Suprapubic skin (tissue), 4 donors: ENCODE data around the gene NEDD1.

ENCODE experiments used
- EP300 ChIP-seq: sonication (generic); formaldehyde crosslinking; IDR thresholded peaks from one replicate; pipeline ENCODE4 v1.6.1; 2017; ENCODE audit warnings: antibody characterized with exemption
- POLR2A ChIP-seq, 2 donors: fragments of 450-650 bp; IDR thresholded peaks; one replicate each; pipeline ENCODE4 v1.6.1; 2017; ENCODE audit warnings: antibody characterized with exemption in 2 of 2, mild to moderate bottlenecking in 2 of 2, moderate library complexity in 2 of 2
- POLR2AphosphoS5 ChIP-seq, 3 donors: sonication (generic); formaldehyde crosslinking; IDR thresholded peaks; one replicate each; pipeline ENCODE4 v1.6.1; 2017; ENCODE audit warnings: antibody characterized with exemption in 3 of 3
- TF ChIP-seq, protein P1 (sequence below), 2 donors: fragments of 200-600 bp in 1 of 2; fragments of 450-650 bp in 1 of 2; sonication (generic) in 1 of 2; IDR thresholded peaks; one replicate each; pipeline ENCODE4 v1.5.1; 2016 to 2019; ENCODE audit warnings: antibody characterized with exemption in 2 of 2, mild to moderate bottlenecking in 1 of 2, moderate library complexity in 1 of 2

GRCh38 chr12:96948782-96949181 lies 41.7 kb downstream of the NEDD1 start:
- TF ChIP-seq, protein P1, sequence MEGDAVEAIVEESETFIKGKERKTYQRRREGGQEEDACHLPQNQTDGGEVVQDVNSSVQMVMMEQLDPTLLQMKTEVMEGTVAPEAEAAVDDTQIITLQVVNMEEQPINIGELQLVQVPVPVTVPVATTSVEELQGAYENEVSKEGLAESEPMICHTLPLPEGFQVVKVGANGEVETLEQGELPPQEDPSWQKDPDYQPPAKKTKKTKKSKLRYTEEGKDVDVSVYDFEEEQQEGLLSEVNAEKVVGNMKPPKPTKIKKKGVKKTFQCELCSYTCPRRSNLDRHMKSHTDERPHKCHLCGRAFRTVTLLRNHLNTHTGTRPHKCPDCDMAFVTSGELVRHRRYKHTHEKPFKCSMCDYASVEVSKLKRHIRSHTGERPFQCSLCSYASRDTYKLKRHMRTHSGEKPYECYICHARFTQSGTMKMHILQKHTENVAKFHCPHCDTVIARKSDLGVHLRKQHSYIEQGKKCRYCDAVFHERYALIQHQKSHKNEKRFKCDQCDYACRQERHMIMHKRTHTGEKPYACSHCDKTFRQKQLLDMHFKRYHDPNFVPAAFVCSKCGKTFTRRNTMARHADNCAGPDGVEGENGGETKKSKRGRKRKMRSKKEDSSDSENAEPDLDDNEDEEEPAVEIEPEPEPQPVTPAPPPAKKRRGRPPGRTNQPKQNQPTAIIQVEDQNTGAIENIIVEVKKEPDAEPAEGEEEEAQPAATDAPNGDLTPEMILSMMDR (IDR thresholded peaks at IDR 0.05): no peak
- no peak for TF ChIP-seq EP300
- TF ChIP-seq POLR2AphosphoS5 (IDR thresholded peaks at IDR 0.05): no peak
- no peak for TF ChIP-seq POLR2A (IDR thresholded peaks at IDR 0.05)
